Dendritic cell treated with granulocyte-macrophage colony-stimulating factor and Interleukin-4, amounts not matched to agents 40 ng/mL and 50 ng/mL, for 4 days (primary cell): ENCODE measurements around the gene CYFIP2.

Experiments used
- H3K27ac Mint-ChIP-seq: one replicate; pipeline ENCODE4 v1.8.0; 2022; ENCODE audit warnings: mild to moderate bottlenecking, mixed read lengths
- H3K27me3 Mint-ChIP-seq: one replicate; pipeline ENCODE4 v1.8.0; 2022; ENCODE audit warnings: mild to moderate bottlenecking, mixed read lengths
- H3K36me3 Mint-ChIP-seq: one replicate; pipeline ENCODE4 v1.8.0; 2022; ENCODE audit warnings: low read depth, mixed read lengths
- H3K4me1 Mint-ChIP-seq: one replicate; pipeline ENCODE4 v1.8.0; 2022; ENCODE audit warnings: low read depth, mixed read lengths
- H3K4me3 Mint-ChIP-seq: one replicate; pipeline ENCODE4 v1.8.0; 2022; ENCODE audit warnings: mild to moderate bottlenecking, moderate library complexity, mixed read lengths
- H3K9me3 Mint-ChIP-seq: one replicate; pipeline ENCODE4 v1.8.0; 2022; ENCODE audit warnings: mixed read lengths
- intact Hi-C: fragments of 100-400 bp; cut with micrococcal nuclease; formaldehyde crosslinking; loops from one replicate; pipeline ENCODE4 v1.15.0; 2022

The CYFIP2 gene

DNA sequence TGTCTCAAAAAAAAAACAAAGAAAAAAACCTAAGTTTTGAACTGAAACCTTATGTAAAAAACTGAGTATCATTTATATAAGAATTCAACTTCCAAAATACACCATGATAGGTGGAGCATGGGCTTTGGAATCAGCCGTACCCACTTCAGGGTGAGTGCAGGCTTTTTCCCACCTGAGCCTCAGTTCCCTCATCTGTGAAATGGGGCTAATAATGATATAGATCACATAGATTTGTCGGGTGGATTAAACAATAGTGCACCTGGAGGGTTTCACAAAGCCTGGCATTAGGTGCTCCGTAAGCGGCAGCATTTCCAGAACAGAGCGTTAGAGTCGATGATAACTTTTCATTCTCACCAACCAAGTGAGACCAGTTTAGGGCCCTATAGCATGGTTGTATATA lies 91.9 kb downstream of the CYFIP2 start:
- H3K36me3 Mint-ChIP-seq = peaks cover 8% of the 10 kb centered on the region
- H3K27me3 Mint-ChIP-seq = no peaks in the 10 kb centered on the region
- no peak overlapping the region for H3K4me3 Mint-ChIP-seq
- peaks cover 25% of the 10 kb centered on the region for H3K4me1 Mint-ChIP-seq
- no peak overlapping the region for H3K27ac Mint-ChIP-seq
- intact Hi-C loops = no loop called here
- H3K9me3 Mint-ChIP-seq = no peaks in the 10 kb centered on the region

GRCh38 chr5:157358871-157359270 lies 92.9 kb downstream of the CYFIP2 start:
- intact Hi-C loops = no loop called here
- H3K27me3 Mint-ChIP-seq = no peaks in the 10 kb centered on the region

GRCh38 chr5:157359356-157360055 lies 93.6 kb downstream of the CYFIP2 start:
- Mint-ChIP-seq H3K9me3 (no peaks in the 10 kb centered on the region), H3K4me3 (no peak overlapping the region), H3K36me3 (peaks cover 20% of the 10 kb centered on the region), H3K27me3 (no peaks in the 10 kb centered on the region), H3K27ac (no peak overlapping the region), H3K4me1 (peaks cover 33% of the 10 kb centered on the region)
- intact Hi-C loops = no loop called here

More at GRCh38 chr5:157358871-157359270, 92.9 kb downstream of the CYFIP2 start:
- H3K9me3 Mint-ChIP-seq = no peaks in the 10 kb centered on the region
- peaks cover 33% of the 10 kb centered on the region for H3K4me1 Mint-ChIP-seq
- H3K4me3 Mint-ChIP-seq = no peak overlapping the region
- H3K36me3 Mint-ChIP-seq = peaks cover 16% of the 10 kb centered on the region
- no peak overlapping the region for H3K27ac Mint-ChIP-seq

- Mint-ChIP-seq H3K27me3 (no peaks in the 10 kb centered on the region), H3K4me3 (no peak overlapping the region), H3K4me1 (peaks cover 33% of the 10 kb centered on the region), H3K9me3 (no peaks in the 10 kb centered on the region), H3K36me3 (peaks cover 24% of the 10 kb centered on the region), H3K27ac (peak overlapping the region; percentile 53)
- intact Hi-C loops = no loop called here
These were observed 96.1 kb downstream of the CYFIP2 start for GRCh38 chr5:157362012-157362411.

DNA sequence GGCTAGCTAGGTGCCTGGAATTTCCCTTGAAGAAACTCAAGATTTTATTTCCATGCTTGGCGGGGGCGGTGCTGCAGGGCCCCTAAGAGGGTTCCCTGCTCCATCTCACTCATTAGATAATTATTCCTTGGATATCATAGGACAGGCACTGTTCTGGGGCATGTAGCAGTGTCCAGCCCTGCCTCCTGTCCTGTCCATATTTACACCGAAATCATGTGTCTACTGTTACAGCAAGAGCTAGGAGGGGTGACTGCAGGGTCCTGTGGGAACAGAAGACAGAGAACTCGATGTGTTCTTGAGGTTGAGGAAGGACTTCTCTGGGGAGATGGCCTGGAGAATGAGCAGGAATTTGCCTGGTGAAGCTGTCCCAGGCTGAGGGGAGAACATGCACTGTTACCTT lies 96.6 kb downstream of the CYFIP2 start:
- peak overlapping the region; percentile 53 for H3K27ac Mint-ChIP-seq
- intact Hi-C loops = no loop called here
- H3K9me3 Mint-ChIP-seq = no peaks in the 10 kb centered on the region

GRCh38 chr5:157362982-157363381 lies 97.1 kb downstream of the CYFIP2 start:
- Mint-ChIP-seq H3K4me3 (no peak overlapping the region), H3K9me3 (no peaks in the 10 kb centered on the region), H3K27me3 (no peaks in the 10 kb centered on the region), H3K4me1 (peaks cover 33% of the 10 kb centered on the region), H3K36me3 (peaks cover 24% of the 10 kb centered on the region), H3K27ac (peak overlapping the region; percentile 53)
- intact Hi-C loops = no loop called here

More for the DNA sequence above, 96.6 kb downstream of the CYFIP2 start:
- Mint-ChIP-seq H3K4me3 (no peak overlapping the region), H3K36me3 (peaks cover 24% of the 10 kb centered on the region), H3K27me3 (no peaks in the 10 kb centered on the region), H3K4me1 (peaks cover 33% of the 10 kb centered on the region)

DNA sequence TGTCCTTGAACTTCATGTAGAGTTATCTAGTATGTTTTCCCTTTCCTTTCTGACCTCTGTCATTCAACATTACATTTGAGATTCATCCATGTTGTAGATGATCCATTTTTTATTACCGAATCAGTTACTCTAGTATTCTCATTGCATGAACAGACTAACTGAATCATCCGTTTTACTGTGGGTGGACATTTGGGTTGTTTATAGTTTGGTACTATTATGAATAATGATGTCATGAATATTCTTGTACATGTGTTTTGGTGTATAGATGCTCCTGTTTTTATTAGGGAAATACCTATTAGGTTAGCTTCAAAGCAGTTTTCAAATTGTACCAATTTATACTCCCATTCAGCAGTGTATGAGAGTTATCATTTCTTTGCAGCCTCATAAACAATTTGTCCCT lies 99.8 kb downstream of the CYFIP2 start:
- H3K4me1 Mint-ChIP-seq = peaks cover 27% of the 10 kb centered on the region
- no peaks in the 10 kb centered on the region for H3K9me3 Mint-ChIP-seq
- H3K27me3 Mint-ChIP-seq = no peaks in the 10 kb centered on the region
- no peak overlapping the region for H3K27ac Mint-ChIP-seq
- intact Hi-C loops = no loop called here
- no peak overlapping the region for H3K4me3 Mint-ChIP-seq
- peaks cover 16% of the 10 kb centered on the region for H3K36me3 Mint-ChIP-seq

- Mint-ChIP-seq H3K27me3 (no peaks in the 10 kb centered on the region), H3K4me1 (peaks cover 16% of the 10 kb centered on the region), H3K27ac (no peak overlapping the region), H3K36me3 (peaks cover 16% of the 10 kb centered on the region), H3K9me3 (no peaks in the 10 kb centered on the region), H3K4me3 (no peak overlapping the region)
- intact Hi-C loops = no loop called here
These were observed 101.1 kb downstream of the CYFIP2 start for GRCh38 chr5:157366741-157367674.

GRCh38 chr5:157369507-157369906 lies 103.6 kb downstream of the CYFIP2 start:
- H3K27ac Mint-ChIP-seq = no peak overlapping the region
- no peaks in the 10 kb centered on the region for H3K4me1 Mint-ChIP-seq
- H3K4me3 Mint-ChIP-seq = no peak overlapping the region
- intact Hi-C loops = no loop called here
- no peaks in the 10 kb centered on the region for H3K9me3 Mint-ChIP-seq
- H3K27me3 Mint-ChIP-seq = no peaks in the 10 kb centered on the region
- peaks cover 13% of the 10 kb centered on the region for H3K36me3 Mint-ChIP-seq

- intact Hi-C loops = no loop called here
- Mint-ChIP-seq H3K36me3 (peaks cover 9% of the 10 kb centered on the region), H3K27ac (no peak overlapping the region), H3K4me1 (no peaks in the 10 kb centered on the region), H3K27me3 (no peaks in the 10 kb centered on the region), H3K9me3 (no peaks in the 10 kb centered on the region), H3K4me3 (no peak overlapping the region)
These were observed 105.0 kb downstream of the CYFIP2 start for GRCh38 chr5:157370967-157371366.

DNA sequence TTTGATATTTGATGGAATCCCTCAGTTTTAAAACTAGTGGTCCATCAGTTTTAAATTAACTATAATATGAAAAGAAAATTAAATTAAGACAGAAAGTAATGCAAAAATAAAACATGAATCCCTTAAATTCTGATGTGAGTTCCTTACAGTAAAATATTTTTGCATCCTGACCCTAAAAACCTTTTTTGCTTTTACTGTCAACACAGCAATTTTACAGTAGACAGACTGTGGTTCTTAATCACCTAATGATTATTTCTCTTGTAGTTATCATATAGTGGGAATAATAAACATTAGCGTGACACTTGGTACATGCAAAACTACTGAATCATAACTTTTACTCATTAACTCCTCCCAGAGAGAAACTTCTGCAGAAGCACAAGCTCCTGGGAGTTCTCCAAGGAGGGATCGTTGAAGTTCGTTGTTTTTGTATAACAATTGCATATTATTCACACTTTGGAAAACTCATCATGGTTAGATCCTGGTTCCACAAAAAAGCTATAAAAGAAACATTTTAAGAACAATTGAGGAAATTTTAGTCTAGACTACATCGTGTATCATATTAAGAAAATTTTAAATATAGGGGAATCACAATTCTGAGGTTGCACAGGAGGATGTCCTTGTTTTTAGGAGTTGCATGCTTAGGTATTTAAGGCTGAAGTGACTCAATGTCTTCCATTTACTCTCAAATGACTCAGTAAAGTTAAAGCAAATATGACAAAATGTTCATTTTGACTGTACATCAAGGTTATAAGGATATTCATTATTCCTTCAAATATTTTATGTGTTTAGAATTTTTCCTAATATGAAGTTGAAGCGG lies 105.9 kb downstream of the CYFIP2 start:
- Mint-ChIP-seq H3K4me3 (no peak overlapping the region), H3K36me3 (peaks cover 9% of the 10 kb centered on the region), H3K27ac (no peak overlapping the region), H3K27me3 (no peaks in the 10 kb centered on the region), H3K4me1 (no peaks in the 10 kb centered on the region), H3K9me3 (no peaks in the 10 kb centered on the region)
- intact Hi-C loops = no loop called here

- Mint-ChIP-seq H3K4me3 (no peak overlapping the region), H3K9me3 (no peaks in the 10 kb centered on the region), H3K27me3 (no peaks in the 10 kb centered on the region), H3K4me1 (no peaks in the 10 kb centered on the region), H3K27ac (no peak overlapping the region), H3K36me3 (peaks cover 9% of the 10 kb centered on the region)
- intact Hi-C loops = no loop called here
These were observed 106.5 kb downstream of the CYFIP2 start for GRCh38 chr5:157372472-157372822.

DNA sequence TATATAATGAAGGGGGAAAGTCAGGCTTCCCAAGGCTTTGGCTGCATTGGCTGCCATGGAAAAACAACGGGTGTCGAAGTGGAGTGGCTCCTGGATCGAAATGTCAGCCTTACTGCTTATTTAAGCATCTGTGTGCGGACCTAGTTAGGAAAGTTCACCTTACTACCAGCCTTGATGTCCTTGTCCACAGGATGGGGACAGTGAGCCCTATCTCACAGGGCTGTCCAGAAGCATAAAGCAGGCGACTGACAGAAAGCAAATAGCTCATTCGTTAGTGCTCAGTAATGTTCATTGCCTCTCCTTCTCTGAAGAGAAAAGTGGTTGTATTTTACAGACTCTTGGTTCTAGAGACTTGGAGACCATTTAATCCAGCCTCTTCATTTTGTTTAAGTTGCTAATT lies 112.6 kb downstream of the CYFIP2 start:
- Mint-ChIP-seq H3K9me3 (no peaks in the 10 kb centered on the region), H3K27me3 (no peaks in the 10 kb centered on the region), H3K4me3 (no peak overlapping the region), H3K4me1 (no peaks in the 10 kb centered on the region), H3K36me3 (peaks cover 10% of the 10 kb centered on the region), H3K27ac (no peak overlapping the region)
- intact Hi-C loops = no loop called here

DNA sequence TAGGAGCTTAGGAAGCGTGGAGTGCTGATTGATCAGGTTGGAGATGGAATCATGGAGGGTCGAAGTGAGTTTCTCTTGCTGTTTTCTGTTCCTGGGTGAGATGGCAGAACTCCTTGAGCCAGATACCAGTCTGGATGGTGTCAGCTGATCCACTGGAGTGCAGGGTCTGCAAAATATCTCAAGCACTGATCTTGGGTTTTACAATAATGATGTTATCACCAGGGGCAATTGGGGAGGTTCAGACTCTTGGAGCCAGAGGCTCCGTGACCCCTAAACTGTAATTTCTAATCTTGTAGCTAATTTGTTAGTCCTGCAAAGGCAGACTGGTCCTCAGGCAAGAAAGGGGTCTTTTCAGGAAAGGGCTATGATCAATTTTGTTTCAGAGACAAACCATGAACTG lies 114.1 kb downstream of the CYFIP2 start:
- Mint-ChIP-seq H3K4me1 (no peaks in the 10 kb centered on the region), H3K36me3 (peaks cover 23% of the 10 kb centered on the region), H3K27ac (no peak overlapping the region), H3K9me3 (no peaks in the 10 kb centered on the region), H3K4me3 (no peak overlapping the region), H3K27me3 (no peaks in the 10 kb centered on the region)
- intact Hi-C loops = no loop called here
